HG02885 (cell line): Measurements from ENCODE around the gene COL19A1.

Experiments used
- ATAC-seq: cut with Tn5 transposase; IDR thresholded peaks from one replicate; pipeline ENCODE4 v1.9.1; 2021; ENCODE audit warnings: mild to moderate bottlenecking; ENCODE audit not compliant: unreplicated experiment, poor library complexity

COL19A1 gene

GRCh38 chr6:70111737-70112136 lies 245.4 kb downstream of the COL19A1 start:
- no peak for ATAC-seq

DNA sequence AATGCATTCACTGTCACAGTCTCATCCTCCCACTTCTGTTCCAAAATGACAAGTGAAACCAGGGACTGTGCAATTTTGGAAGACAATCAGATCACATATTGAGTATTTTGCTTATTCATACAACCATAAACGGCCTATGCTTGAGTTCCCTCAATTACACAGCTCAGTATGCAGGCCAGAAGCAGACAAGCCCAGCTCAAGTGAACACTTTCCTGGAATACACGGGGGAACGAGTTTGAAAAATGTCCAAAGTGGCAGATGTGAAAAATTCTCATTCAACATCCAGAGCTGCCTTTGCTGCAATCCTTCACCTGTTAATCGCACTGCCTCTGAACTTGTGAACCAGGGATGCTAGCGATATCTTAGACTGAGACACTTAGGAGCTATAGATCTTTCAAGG lies 246.4 kb downstream of the COL19A1 start:
- ATAC-seq, result no peak

DNA sequence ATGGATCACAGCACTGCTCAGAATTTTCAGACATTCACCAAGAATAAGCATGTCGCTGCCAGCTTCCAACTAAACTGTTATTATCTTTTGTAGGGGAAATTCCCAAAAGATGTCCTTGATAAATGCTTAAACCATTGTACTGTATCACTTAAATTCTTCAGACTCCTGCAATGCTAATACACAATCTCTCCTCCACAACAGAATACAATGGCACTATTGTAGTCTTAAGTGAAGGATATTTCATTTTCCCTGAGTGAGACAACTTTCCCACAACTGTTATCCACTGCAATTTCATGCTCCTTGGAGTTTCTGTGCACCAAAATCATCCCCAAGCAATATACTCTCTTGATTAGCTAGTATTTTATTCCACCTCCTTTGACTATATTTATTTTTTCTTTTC lies 246.8 kb downstream of the COL19A1 start:
- ATAC-seq, result no peak

DNA sequence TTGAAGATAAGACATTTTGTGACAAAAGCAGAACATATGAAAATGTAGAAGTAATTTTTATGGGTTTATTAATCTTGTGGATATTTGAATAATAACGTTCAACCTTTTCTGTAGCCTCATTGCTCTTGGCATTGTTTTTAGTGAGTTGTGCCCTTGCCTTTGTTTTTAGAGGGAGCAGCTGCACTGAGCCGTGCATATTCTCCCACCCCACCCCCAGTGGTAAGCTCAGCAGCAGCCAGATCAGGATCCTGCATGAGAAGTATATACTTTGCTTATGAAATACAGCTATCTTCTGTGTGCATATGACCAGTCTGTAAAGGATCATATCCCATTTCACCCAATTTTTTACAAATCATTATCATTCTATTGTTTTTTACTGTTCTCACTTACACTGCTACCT lies 252.3 kb downstream of the COL19A1 start:
- ATAC-seq, result no peak

- ATAC-seq, result no peak
These were observed 253.0 kb downstream of the COL19A1 start for GRCh38 chr6:70119218-70119835.

- no peak for ATAC-seq
These were observed 258.1 kb downstream of the COL19A1 start for GRCh38 chr6:70124443-70124842.

DNA sequence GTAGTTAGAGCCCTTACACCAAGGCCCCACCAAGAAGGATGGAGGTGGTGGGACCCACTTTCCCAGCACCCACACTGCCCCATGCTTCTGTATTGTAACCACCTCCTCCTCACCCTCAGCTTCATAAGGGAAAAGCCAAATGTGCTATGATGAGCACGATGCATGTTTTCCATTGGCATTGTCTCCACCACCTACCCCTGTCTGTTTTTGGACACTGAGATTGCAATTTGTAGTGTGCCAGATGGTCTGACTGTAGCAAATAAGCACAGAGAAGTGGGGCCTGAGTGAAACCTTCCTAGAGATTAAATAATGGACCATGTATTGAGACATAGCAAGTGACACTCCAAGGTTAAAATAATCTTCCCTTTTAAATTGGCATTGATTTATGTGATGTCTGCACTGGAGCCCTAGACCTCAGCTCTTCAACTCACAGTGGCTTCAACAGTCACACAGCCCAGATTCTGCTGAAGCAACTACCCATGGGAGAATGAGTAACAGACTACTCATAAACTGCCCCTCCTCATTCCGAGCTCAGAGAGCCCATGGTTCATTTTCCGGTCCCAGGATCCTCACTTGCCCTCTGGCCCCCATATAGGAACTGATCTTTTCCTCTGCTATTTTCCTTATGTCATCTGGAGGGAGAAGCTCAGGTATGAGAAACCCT lies 258.7 kb downstream of the COL19A1 start:
- no peak for ATAC-seq

DNA sequence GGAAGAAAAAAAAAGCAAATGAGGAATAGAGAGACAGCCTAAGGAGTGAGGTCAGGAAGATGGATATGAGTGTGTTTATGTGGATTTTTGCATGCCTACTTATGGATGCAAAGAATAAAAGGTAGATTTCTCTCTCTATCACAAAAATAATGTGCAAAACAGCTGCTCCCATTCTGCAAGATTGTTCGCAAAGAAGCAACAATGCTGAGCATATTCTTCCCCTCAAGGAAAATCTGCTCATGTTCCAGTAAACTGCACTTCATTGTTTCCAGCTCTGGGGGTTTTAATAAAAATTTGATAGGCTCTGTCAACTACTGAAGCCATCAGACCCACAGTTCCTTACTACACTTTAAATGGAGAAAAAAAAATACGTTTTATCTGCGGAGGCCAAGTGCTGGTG lies 259.2 kb downstream of the COL19A1 start:
- no peak for ATAC-seq

DNA sequence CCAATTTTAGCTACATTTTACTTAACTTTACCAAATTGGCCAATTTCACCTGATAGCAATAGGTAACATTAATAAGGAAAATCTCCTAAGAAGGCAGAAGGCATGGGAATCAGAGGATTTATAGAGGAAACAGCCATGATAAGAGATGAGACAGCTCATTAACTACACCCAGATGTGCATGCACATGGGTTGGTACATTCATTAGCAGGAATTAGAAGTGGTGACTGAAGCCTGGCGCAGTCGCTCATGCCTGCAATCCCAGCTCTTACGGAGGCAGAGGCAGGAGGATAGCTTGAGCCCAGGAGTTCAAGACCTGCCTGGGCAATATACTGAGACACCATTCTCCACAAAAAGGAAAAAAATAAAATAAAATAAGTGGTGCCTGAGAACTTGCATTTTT lies 263.0 kb downstream of the COL19A1 start:
- no peak for ATAC-seq

GRCh38 chr6:70130865-70131264 lies 264.5 kb downstream of the COL19A1 start:
- ATAC-seq, result peak; percentile 16

DNA sequence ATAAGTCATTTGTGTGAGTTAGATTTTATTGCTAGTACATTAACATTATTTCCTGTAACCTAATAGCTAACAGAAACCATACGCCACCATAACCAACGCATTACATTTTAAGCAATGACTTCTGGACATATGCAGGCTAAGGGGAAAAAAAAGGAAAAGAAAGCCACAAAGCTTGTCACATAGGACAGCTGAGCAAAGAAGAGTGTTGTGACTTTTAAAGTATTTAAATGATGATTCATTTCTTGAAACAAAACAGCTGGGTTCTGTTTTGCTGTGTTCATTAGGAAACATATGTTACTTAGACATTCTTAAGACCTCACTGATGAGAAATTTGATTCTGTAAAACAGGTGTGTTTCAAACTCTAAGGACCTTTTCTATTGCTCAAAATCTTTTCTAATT lies 265.2 kb downstream of the COL19A1 start:
- peak; percentile 92 for ATAC-seq

- no peak for ATAC-seq
These were observed 266.9 kb downstream of the COL19A1 start for GRCh38 chr6:70133246-70133645.

GRCh38 chr6:70134542-70134941 lies 268.2 kb downstream of the COL19A1 start:
- ATAC-seq, result no peak

GRCh38 chr6:70135219-70136160 lies 269.1 kb downstream of the COL19A1 start:
- ATAC-seq, result no peak

GRCh38 chr6:70136996-70137395 lies 270.6 kb downstream of the COL19A1 start:
- ATAC-seq, result no peak

DNA sequence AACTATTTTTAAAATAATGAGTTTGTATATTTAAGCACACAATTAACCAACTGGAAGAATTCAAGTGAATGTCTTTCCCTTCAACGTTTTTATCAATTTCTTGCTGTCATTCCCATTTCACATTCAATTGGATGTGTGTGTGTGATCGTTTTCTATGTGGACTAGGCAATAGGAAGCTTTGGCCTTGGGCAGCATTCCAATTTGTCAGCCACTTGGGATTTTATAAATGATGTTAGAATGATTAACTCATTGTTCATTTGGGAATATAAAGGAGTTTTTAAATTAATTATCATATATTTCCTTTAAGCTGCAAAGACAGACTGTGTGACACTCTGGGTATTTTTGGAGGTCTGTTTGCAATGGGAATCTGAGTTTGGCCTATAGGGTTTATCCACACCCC lies 274.1 kb downstream of the COL19A1 start:
- no peak for ATAC-seq

DNA sequence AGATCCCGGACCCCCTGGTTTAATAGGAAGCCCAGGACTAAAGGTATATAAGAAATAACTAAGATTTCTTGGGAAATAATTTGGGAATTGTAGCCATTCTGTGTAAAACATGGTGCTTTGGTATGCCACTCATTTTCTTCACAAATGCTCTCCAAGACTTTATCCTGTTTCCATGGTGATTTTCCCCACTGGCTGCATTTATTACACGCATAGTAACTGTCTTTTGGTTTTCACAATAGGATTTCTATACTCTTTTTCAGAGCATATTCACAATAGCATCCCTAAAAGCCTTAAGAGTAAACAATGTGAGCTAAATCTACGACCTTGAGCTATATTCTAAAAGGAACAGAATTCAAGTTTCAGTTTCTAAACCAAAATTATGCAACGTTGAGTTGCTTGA lies 275.7 kb downstream of the COL19A1 start:
- ATAC-seq, result no peak

- no peak for ATAC-seq
These were observed 278.8 kb downstream of the COL19A1 start for GRCh38 chr6:70145178-70145577.

DNA sequence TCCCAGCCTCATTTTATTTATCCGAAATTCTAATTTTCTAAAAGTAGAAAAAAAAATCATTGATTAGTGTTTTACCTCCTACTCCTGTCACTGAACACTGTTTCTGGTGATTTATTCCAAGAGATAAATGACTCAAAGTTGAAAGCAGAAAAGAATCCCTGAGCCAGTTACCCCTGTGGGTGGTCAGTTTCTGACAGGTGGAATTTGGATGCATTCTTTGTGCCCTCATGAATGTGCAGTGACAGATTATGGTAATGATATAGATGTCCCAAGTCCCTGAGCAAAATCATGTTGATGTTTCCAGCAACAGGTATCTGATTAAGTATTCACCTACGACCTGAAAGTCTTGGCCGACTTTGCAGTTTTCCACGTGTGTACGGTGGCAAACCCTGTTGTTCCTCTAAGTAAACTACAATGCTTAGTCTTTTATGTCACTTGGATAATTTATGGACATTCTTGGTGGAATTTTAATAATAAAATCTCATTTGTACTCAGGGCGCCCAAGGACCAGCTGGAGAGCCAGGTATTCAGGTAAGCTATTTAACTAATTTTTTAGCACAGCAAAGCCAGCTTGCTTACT lies 282.9 kb downstream of the COL19A1 start:
- no peak for ATAC-seq

DNA sequence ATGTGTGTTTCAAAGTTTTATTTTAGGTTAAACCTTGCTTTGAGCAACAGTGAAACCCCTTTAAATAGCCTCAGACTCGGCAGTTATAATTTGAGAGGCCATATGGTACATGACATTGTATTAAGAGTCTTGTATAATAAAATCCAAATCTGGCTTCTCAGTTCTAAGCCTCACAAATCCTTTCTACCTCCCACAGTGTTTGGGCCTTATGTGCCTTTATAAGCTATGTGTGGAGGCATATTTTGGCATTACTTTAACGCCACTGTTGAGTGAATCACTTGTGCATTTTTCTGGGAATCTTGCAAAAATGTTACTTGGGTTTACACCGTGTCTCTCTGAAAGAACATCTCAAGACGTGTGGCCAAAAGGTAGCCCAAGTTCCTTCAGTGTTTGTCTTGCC lies 284.2 kb downstream of the COL19A1 start:
- ATAC-seq, result no peak

GRCh38 chr6:70151616-70152015 lies 285.3 kb downstream of the COL19A1 start:
- no peak for ATAC-seq
